Measurements from ENCODE around the gene TSTD1. TPM values are rescaled to one million over a fixed set of nuclear protein-coding genes. Genes with fewer than 3 reads are reported as not detected.

TSTD1 gene
- total and polyA plus RNA-seq, 4 experiments from 2014 or later: 92.0 to 411 (median 179) TPM

DNA sequence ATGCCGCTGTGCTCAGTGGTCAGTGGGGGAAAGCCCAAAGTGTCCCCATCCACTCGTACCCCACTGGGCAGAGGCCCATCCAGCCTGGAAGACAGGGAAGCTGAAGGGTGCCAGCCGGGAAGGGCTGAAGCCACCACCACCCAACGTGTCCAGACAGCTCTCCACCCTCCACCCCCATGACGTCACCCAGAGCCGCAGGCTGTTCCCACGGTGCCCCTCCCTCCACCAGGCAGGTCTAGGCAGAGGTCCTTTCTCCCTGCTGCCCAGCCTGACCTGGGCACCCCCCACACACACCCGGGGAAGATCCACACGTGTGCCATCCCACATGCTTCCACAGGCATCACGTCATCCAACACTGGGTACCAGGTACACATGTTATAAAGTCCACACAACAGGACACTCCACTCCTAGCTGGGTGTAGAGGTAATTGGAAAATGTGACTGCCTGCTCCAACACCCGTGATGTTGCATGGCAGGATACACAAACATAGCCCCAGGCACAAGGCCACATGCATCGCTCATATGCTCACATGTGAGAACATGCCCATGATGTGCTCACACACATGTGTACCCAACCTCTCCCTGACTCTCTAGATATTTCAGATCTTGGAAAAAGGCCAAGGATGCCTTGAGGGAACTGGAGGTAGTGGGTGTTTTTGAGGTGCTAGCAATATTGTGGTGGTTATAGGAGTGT, 36.1 kb upstream of the TSTD1 start:
- CTCF ChIA-PET (ENCODE audit: partially characterized antibody): interaction anchor here (1.3 to 2.9 kb wide), 3 partner anchors 22 to 35 kb away, joined by 3 to 13 read pairs (median 5); partner anchors contain the start of gene USF1
- peaks cover 14 to 29% (median 19%) of the 10 kb centered on the region in 4 donors for H3K4me1 Mint-ChIP-seq

DNA sequence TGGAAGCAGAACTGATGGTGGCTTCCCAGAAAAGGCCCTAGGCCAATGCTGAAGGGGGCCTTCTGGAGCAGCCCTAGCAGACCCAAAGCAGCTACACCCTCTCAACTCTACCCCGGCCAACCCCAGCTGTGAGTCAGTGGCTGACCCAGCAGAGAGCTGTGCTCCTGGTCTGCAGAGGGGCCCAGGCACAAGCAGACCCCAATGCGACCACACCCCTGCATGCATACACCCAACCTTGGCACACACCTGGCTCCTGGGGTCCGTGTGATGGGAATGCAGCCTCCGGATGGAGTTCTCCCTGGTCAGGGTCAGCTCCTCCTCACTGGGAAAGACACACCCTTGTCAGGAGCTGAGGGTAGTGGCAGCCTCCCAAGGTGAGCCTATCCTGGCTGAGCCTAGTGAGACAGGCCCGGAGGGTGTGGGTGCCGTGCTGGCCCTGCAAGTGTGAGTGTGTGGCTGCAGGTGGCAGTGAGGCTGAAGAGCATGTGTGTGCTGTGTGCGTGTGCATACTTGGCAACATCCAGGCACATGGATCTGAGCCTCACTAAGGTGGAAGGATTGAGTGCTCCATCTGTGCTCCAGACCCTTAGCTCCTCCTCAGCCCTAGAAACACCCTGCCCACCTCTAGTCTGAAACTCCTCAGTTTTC, 34.8 kb upstream of the TSTD1 start:
- POLR2A ChIA-PET (ENCODE audit: partially characterized antibody): interaction anchor here (1.3 to 10.9 kb wide), 2 partner anchors 24 to 28 kb away, joined by 6 to 602 read pairs; partner anchors contain the start of genes KLHDC9, TSTD1 and USF1
- Mint-ChIP-seq H3K4me3 (no peak overlapping the region), H3K9me3 (no peaks in the 10 kb centered on the region), H3K27me3 (no peaks in the 10 kb centered on the region), H3K27ac (peak overlapping the region in 4 of 7 donors; percentile 3 to 63 (median 42)), H3K4me1 (peaks cover 14 to 39% (median 20%) of the 10 kb centered on the region in 4 donors), H3K36me3 (peaks cover 4 to 9% of the 10 kb centered on the region in 2 donors)
- H3K27me3 ChIP-seq (ENCODE audit: insufficient read depth, low read length): no peaks in the 10 kb centered on the region
- CTCF ChIA-PET (ENCODE audit: partially characterized antibody): interaction anchor here (1.3 to 10.1 kb wide), 3 partner anchors 23 to 28 kb away, joined by 4 to 159 read pairs (median 5); partner anchors contain the start of genes KLHDC9 and USF1
- intact Hi-C loops (cut with micrococcal nuclease): no loop called here
- no peaks in the 10 kb centered on the region for H3K36me3 ChIP-seq (ENCODE audit: insufficient read depth, low read length)
- no peaks in the 10 kb centered on the region for H3K9me3 ChIP-seq (ENCODE audit: control insufficient read depth in 1 of 2, low read length in 2 of 2)
- DNase-seq: no peak
- no peak overlapping the region for H3K4me3 ChIP-seq (ENCODE audit: low read length in 2 of 2)
- H3K4me1 ChIP-seq (ENCODE audit: insufficient read depth, low read length): peaks cover 17% of the 10 kb centered on the region
- no peak overlapping the region for H3K27ac ChIP-seq (ENCODE audit: low read depth, low read length)

More for the DNA sequence above, 36.1 kb upstream of the TSTD1 start:
- peak overlapping the region in 1 of 7 donors; percentile 58 for H3K27ac Mint-ChIP-seq
- H3K36me3 ChIP-seq (ENCODE audit: insufficient read depth, low read length): no peaks in the 10 kb centered on the region
- H3K27ac ChIP-seq (ENCODE audit: low read depth, low read length): no peak overlapping the region
- no peak for DNase-seq
- intact Hi-C loops (cut with micrococcal nuclease): no loop called here
- H3K4me1 ChIP-seq (ENCODE audit: insufficient read depth, low read length): peaks cover 17% of the 10 kb centered on the region
- no peaks in the 10 kb centered on the region for H3K36me3 Mint-ChIP-seq
- no peaks in the 10 kb centered on the region for H3K27me3 ChIP-seq (ENCODE audit: insufficient read depth, low read length)
- H3K9me3 Mint-ChIP-seq: no peaks in the 10 kb centered on the region
- POLR2A ChIA-PET (ENCODE audit: partially characterized antibody): interaction anchor here (1.3 to 10.9 kb wide), 2 partner anchors 23 to 30 kb away, joined by 6 to 602 read pairs; partner anchors contain the start of genes KLHDC9, TSTD1 and USF1
- no peak overlapping the region for H3K4me3 Mint-ChIP-seq
- H3K27me3 Mint-ChIP-seq: no peaks in the 10 kb centered on the region
- H3K9me3 ChIP-seq (ENCODE audit: control insufficient read depth in 1 of 2, low read length in 2 of 2): no peaks in the 10 kb centered on the region
- H3K4me3 ChIP-seq (ENCODE audit: low read length in 2 of 2): no peak overlapping the region

DNA sequence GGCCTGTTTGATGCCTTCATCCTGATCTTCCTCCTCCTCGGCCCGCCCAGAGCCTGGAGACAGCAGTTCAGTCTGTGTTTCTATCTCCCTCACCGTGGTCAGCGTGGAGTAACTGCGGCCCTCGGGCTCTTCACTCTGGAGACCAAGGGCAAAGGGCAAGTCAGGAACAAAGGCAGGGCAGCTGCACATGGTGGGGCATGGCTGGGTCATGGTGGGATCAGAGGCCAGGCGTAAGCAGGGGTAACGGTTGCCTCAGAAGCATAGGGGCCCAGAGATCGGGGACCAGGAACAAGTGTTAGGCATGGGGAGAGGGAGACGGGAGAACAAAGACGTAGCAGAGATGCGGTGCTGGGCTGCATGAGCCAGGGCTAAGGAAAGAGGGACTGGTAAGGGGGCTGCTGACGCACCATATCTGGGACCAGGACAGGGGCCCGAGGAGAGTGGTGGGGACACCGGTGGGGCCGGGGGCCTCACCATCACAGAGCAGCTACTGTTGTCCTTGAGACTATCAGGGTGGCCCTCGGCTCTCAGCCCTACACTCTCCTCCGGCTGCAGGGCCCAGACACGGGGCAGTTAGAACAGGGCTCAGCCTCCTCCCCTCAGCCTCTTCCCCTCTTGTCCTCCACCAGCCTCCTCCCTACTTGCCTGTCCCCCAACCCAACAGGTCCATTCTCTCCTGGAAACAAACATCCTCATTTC, 34.1 kb upstream of the TSTD1 start:
- H3K36me3 Mint-ChIP-seq: peaks cover 9 to 16% of the 10 kb centered on the region in 2 donors
- ChIA-PET CTCF (ENCODE audit: partially characterized antibody) (interaction anchor here (1.3 to 10.1 kb wide), 4 partner anchors 23 to 30 kb away, joined by 4 to 171 read pairs (median 82); partner anchors contain the start of genes KLHDC9, TSTD1 and USF1), POLR2A (ENCODE audit: partially characterized antibody) (interaction anchor here (10.9 kb wide), 1 partner anchor 28 kb away, joined by 602 read pairs; the partner anchor contains the start of genes TSTD1 and USF1)
- Histone ChIP-seq H3K27ac (ENCODE audit: low read depth, low read length) (no peak overlapping the region), H3K4me1 (ENCODE audit: insufficient read depth, low read length) (peaks cover 20% of the 10 kb centered on the region), H3K4me3 (ENCODE audit: low read length in 2 of 2) (no peak overlapping the region), H3K27me3 (ENCODE audit: insufficient read depth, low read length) (no peaks in the 10 kb centered on the region), H3K36me3 (ENCODE audit: insufficient read depth, low read length) (no peaks in the 10 kb centered on the region), H3K9me3 (ENCODE audit: control insufficient read depth in 1 of 2, low read length in 2 of 2) (no peaks in the 10 kb centered on the region)
- intact Hi-C loops (cut with micrococcal nuclease): no loop called here
- DNase-seq: no peak
- no peak overlapping the region for H3K4me3 Mint-ChIP-seq
- peak overlapping the region in 5 of 7 donors; percentile 3 to 73 (median 42) for H3K27ac Mint-ChIP-seq
- H3K9me3 Mint-ChIP-seq: no peaks in the 10 kb centered on the region
- no peaks in the 10 kb centered on the region for H3K27me3 Mint-ChIP-seq
- H3K4me1 Mint-ChIP-seq: peaks cover 17 to 46% (median 24%) of the 10 kb centered on the region in 4 donors

DNA sequence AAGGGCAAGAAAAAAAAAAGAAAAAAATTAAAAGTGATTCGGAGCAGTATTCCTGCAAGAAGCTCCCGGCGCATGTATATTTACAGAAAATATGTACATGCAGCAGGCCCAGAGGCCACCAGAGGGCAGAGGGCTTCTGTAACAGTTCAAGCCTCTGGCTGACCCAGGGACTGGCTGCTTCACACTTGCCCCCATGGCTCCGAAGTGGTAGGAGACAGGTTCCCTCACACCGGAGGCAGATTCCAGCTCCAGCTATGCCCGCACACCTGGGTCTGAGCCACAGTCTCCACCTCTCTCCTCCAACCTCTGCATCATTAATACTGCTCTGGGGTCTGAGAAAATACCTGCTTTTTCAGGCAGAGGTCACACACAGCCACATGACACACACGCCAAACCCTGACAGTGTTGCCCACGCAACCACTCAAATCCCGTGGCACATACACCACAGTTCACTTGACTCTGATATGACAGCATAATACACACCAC, 33.2 kb upstream of the TSTD1 start:
- Mint-ChIP-seq H3K4me1 (peaks cover 24 to 56% (median 33%) of the 10 kb centered on the region in 4 donors), H3K9me3 (no peaks in the 10 kb centered on the region), H3K27me3 (no peaks in the 10 kb centered on the region), H3K4me3 (peak overlapping the region in 1 of 8 donors; percentile 17), H3K36me3 (peaks cover 17 to 19% of the 10 kb centered on the region in 2 donors), H3K27ac (peak overlapping the region in 6 of 7 donors; percentile 68 to 92 (median 72))
- POLR2A ChIA-PET (ENCODE audit: partially characterized antibody): interaction anchor here (1.0 to 10.9 kb wide), 4 partner anchors 12 to 235 kb away, joined by 3 to 602 read pairs (median 78); partner anchors contain the start of genes KLHDC9, TSTD1 and USF1
- peaks cover 30% of the 10 kb centered on the region for H3K4me1 ChIP-seq (ENCODE audit: insufficient read depth, low read length)
- intact Hi-C loops (cut with micrococcal nuclease): no loop called here
- no peaks in the 10 kb centered on the region for H3K9me3 ChIP-seq (ENCODE audit: control insufficient read depth in 1 of 2, low read length in 2 of 2)
- H3K4me3 ChIP-seq (ENCODE audit: low read length in 2 of 2): no peak overlapping the region
- DNase-seq: peak in 4 of 5 donors; percentile 35 to 39 (median 37)
- no peaks in the 10 kb centered on the region for H3K27me3 ChIP-seq (ENCODE audit: insufficient read depth, low read length)
- CTCF ChIA-PET (ENCODE audit: partially characterized antibody): interaction anchor here (1.4 to 10.1 kb wide), 7 partner anchors 13 to 310 kb away, joined by 3 to 171 read pairs (median 7); partner anchors contain the start of genes KLHDC9, TSTD1 and USF1
- H3K36me3 ChIP-seq (ENCODE audit: insufficient read depth, low read length): no peaks in the 10 kb centered on the region
- H3K27ac ChIP-seq (ENCODE audit: low read depth, low read length): no peak overlapping the region

DNA sequence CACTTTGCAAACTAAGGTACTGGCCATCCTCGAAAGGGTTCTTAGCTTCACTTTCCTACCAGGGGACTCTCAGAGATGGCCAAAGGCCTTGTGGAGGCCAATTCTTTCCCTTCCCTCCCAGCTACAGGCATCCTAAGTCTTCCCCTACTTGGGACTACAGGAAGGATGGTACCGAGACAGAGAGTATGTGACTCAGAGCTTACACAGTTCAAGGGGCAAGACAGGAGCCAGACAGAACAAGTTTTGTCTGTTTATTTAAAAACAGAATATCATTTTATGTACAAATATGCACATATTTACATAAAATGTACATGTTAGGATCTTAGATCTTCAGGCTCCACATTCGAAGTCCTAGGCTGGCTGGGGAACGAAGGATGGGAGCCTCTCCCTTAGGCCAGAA, 32.0 kb upstream of the TSTD1 start:
- intact Hi-C loops (cut with micrococcal nuclease): loop anchor here (1.0 kb wide), 1 partner anchor 27 kb away; no protein-coding TSS in a partner anchor
- Histone ChIP-seq H3K4me1 (ENCODE audit: insufficient read depth, low read length) (peaks cover 42% of the 10 kb centered on the region), H3K27ac (ENCODE audit: low read depth, low read length) (peak overlapping the region; percentile 93), H3K4me3 (ENCODE audit: low read length in 2 of 2) (no peak overlapping the region), H3K36me3 (ENCODE audit: insufficient read depth, low read length) (no peaks in the 10 kb centered on the region), H3K27me3 (ENCODE audit: insufficient read depth, low read length) (no peaks in the 10 kb centered on the region), H3K9me3 (ENCODE audit: control insufficient read depth in 1 of 2, low read length in 2 of 2) (no peaks in the 10 kb centered on the region)
- peak overlapping the region; percentile 77 to 100 (median 92) for H3K27ac Mint-ChIP-seq
- CTCF ChIA-PET (ENCODE audit: partially characterized antibody): interaction anchor here (0.6 to 10.1 kb wide), 18 partner anchors 11 to 402 kb away, joined by 3 to 171 read pairs (median 4); partner anchors contain the start of genes DEDD, F11R, KLHDC9 and PPOX
- peaks cover 30 to 68% (median 41%) of the 10 kb centered on the region in 4 donors for H3K4me1 Mint-ChIP-seq
- no peak for DNase-seq
- H3K27me3 Mint-ChIP-seq: no peaks in the 10 kb centered on the region
- POLR2A ChIA-PET (ENCODE audit: partially characterized antibody): interaction anchor here (1.1 to 10.9 kb wide), 14 partner anchors 9 to 274 kb away, joined by 3 to 602 read pairs (median 18); partner anchors contain the start of genes DEDD, F11R, KLHDC9 and LY9
- peak overlapping the region in 1 of 8 donors; percentile 90 for H3K4me3 Mint-ChIP-seq
- no peaks in the 10 kb centered on the region for H3K9me3 Mint-ChIP-seq
- peaks cover 22 to 25% of the 10 kb centered on the region in 2 donors for H3K36me3 Mint-ChIP-seq

DNA sequence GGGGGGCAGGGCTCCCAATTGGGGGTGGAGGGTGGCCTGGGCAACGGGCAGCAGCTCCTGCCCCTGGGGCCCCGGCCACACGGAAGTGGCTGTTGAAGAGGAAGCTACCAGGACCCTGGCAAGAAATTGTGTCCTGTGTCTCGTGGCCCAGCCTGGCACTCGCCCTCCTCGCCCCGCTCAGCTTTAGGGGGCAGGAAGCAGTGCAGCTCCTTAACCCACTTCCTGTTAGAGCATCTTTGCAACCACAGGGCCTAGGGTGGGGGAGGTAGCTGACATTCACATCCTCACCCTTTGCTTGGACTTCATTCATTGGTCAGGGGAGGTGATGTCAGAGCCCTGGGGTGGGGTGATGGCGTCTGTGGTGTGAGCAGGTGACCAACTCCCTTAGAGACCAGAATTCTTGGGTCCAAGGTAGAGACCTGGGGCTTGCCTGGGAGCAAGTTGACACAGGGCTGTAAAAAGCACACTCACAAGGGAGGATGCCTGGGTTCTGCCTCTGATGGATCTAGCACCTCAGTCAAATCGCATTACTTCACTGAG, 31.0 kb upstream of the TSTD1 start, which contains the start of gene ARHGAP30:
ARHGAP30 (minus strand) TSS at position 161 of the 540 bp plus-strand sequence. CDS start 267 bp downstream, outside the sequence.
- CTCF ChIA-PET (ENCODE audit: partially characterized antibody): interaction anchor here (0.8 to 10.1 kb wide), 17 partner anchors 10 to 156 kb away, joined by 3 to 171 read pairs (median 4); partner anchors contain the start of genes DEDD, F11R, KLHDC9 and PPOX
- Mint-ChIP-seq H3K4me3 (peak within 1 kb of the TSS; percentile 90 to 100 (median 99)), H3K9me3 (no peaks in the 10 kb centered on the region), H3K4me1 (peaks cover 31 to 74% (median 46%) of the 10 kb centered on the region in 4 donors), H3K27ac (peak within 1 kb of the TSS; percentile 92 to 100 (median 99)), H3K27me3 (no peaks in the 10 kb centered on the region), H3K36me3 (peaks cover 22 to 32% of the 10 kb centered on the region in 2 donors)
- Histone ChIP-seq H3K4me3 (ENCODE audit: low read length in 2 of 2) (peak within 1 kb of the TSS; percentile 80 to 96), H3K36me3 (ENCODE audit: insufficient read depth, low read length) (no peaks in the 10 kb centered on the region), H3K27me3 (ENCODE audit: insufficient read depth, low read length) (no peaks in the 10 kb centered on the region), H3K27ac (ENCODE audit: low read depth, low read length) (peak within 1 kb of the TSS; percentile 93), H3K9me3 (ENCODE audit: control insufficient read depth in 1 of 2, low read length in 2 of 2) (no peaks in the 10 kb centered on the region), H3K4me1 (ENCODE audit: insufficient read depth, low read length) (peaks cover 50% of the 10 kb centered on the region)
- intact Hi-C loops (cut with micrococcal nuclease): loop anchor here (1.0 to 5.0 kb wide), 7 partner anchors 24 to 728 kb away; partner anchors contain the start of genes COPA, NCSTN, NIT1 and PFDN2
- DNase-seq: peak; percentile 86 to 94 (median 88)
- POLR2A ChIA-PET (ENCODE audit: partially characterized antibody): interaction anchor here (0.6 to 10.9 kb wide), 26 partner anchors 10 to 864 kb away, joined by 3 to 602 read pairs (median 6); partner anchors contain the start of genes DEDD, F11R, KLHDC9 and LY9

All from CD4-positive, alpha-beta memory T cell (primary cell).